ENCODE results near the gene SMIM43. TPM values are rescaled to one million over a fixed set of nuclear protein-coding genes. Genes with fewer than 3 reads are reported as not detected.
A peak's percentile ranks its signal among the peaks of the same experiment; 100 is the strongest.

Gene SMIM43
- polyA plus RNA-seq, 1 experiment = 0.27 TPM

DNA sequence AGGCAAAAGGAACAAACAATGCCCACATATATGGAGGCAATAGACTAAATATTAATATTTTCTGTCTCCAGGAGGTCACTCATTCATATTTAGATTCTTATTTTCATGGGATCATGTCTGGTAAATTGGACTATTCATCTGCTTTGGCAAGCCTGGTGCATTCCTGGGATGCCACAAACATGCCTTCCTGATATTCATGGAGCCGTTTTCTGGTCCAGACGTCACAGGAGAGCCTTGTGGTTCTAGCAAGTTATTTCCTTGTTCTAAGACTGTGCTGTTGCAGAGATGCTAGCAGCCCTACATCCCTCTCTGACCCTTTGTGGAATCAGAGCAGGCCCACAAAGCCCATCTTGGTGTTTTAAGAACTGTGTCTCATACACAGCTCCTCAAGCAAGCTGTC is 20.0 kb upstream of the SMIM43 start:
- CTCF ChIA-PET = interaction anchor here (0.7 kb wide), 1 partner anchor 17 kb away, joined by 4 read pairs; no protein-coding TSS in a partner anchor

DNA sequence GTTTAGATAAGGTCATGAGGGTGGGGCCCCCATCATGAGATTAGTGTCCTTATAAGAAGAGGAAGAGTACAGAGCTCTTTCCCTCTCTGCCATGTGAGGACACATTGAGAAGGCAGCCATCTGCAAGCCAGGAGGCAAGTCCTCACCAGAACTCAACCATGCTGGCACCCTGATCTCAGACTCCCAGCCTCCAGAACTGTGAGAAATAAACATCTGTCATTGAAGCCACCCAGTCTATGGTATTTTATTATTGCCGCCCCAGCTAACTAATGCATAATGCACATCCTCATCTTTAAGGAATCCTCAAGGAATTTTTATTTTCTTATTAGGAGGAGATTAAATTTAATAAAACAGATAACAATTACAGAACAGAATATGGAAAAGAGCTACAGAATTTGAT is 19.4 kb upstream of the SMIM43 start:
- ChIA-PET CTCF (interaction anchor here (0.7 kb wide), 1 partner anchor 16 kb away, joined by 4 read pairs; no protein-coding TSS in a partner anchor), POLR2A (no interaction called here)

More for the DNA sequence above, 20.0 kb upstream of the SMIM43 start:
- DNase-seq (ENCODE audit: low read depth) = peak; percentile 87
- POLR2A ChIA-PET = no interaction called here
- H3K36me3 ChIP-seq (ENCODE audit: control insufficient read depth, insufficient read depth, low read length) = no peaks in the 10 kb centered on the region
- H3K27me3 ChIP-seq (ENCODE audit: control insufficient read depth, insufficient read depth, low read length) = no peaks in the 10 kb centered on the region
- no peak overlapping the region for H3K4me3 ChIP-seq (ENCODE audit: low read depth, low read length)
- TF ChIP-seq, protein P1, sequence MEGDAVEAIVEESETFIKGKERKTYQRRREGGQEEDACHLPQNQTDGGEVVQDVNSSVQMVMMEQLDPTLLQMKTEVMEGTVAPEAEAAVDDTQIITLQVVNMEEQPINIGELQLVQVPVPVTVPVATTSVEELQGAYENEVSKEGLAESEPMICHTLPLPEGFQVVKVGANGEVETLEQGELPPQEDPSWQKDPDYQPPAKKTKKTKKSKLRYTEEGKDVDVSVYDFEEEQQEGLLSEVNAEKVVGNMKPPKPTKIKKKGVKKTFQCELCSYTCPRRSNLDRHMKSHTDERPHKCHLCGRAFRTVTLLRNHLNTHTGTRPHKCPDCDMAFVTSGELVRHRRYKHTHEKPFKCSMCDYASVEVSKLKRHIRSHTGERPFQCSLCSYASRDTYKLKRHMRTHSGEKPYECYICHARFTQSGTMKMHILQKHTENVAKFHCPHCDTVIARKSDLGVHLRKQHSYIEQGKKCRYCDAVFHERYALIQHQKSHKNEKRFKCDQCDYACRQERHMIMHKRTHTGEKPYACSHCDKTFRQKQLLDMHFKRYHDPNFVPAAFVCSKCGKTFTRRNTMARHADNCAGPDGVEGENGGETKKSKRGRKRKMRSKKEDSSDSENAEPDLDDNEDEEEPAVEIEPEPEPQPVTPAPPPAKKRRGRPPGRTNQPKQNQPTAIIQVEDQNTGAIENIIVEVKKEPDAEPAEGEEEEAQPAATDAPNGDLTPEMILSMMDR (IDR thresholded peaks at IDR 0.05; ENCODE audit: insufficient read depth, low read depth, low read length) = no peak

DNA sequence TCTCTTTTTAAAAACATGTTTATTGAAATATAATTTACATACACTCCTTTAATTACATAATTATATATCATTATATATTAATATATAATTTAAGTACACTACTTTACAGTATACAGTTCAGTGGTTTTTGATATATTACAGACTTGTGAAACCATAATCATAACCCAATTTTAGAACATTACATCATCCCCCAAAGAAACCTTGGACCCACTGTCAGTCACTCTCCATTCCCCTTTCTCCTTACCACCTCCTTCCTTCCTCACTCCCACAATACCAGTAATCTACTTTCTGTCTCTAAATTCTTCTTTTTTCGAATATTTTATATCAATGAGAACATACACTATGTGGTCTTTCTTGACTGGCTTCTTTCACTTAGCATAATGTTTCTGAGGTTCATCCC is 18.2 kb upstream of the SMIM43 start:
- no peak overlapping the region for H3K4me3 ChIP-seq (ENCODE audit: low read depth, low read length)
- DNase-seq (ENCODE audit: low read depth) = no peak
- ChIA-PET POLR2A (no interaction called here), CTCF (no interaction called here)
- TF ChIP-seq, protein P1 (IDR thresholded peaks at IDR 0.05; ENCODE audit: insufficient read depth, low read depth, low read length) = no peak
- no peaks in the 10 kb centered on the region for H3K36me3 ChIP-seq (ENCODE audit: control insufficient read depth, insufficient read depth, low read length)
- H3K27me3 ChIP-seq (ENCODE audit: control insufficient read depth, insufficient read depth, low read length) = no peaks in the 10 kb centered on the region

More for the DNA sequence above, 19.4 kb upstream of the SMIM43 start:
- H3K4me3 ChIP-seq (ENCODE audit: low read depth, low read length) = no peak overlapping the region
- no peaks in the 10 kb centered on the region for H3K36me3 ChIP-seq (ENCODE audit: control insufficient read depth, insufficient read depth, low read length)
- TF ChIP-seq, protein P1 (IDR thresholded peaks at IDR 0.05; ENCODE audit: insufficient read depth, low read depth, low read length) = no peak
- no peak for DNase-seq (ENCODE audit: low read depth)
- H3K27me3 ChIP-seq (ENCODE audit: control insufficient read depth, insufficient read depth, low read length) = no peaks in the 10 kb centered on the region

DNA sequence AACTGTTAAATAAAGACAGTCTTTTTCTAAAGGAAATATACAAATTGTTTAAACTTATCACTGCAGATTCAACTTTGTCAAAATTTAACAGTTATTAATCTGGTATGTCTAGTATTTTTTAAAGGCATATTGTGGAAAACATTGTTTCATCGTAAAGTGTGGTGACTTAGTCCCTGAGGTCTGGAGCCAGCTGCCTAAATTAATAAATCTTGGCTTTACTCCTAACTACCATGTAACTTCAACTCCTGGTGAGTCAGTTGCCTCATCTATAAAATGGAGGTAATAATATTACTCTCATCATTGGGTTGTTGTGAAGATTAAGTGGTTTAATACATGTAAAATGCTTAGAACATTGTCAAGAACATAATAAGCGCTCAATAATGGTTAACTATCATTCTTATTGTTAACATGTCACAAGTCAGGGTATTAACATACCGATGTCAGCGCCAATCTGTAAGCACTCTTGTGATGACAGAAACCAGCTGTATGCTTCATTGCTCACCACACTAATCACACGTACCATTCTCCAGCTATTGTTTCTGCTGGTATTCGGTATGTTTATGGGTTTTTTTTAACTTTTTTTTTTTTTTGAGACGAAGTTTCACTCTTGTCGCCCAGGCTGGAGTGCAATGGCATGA is 14.1 kb upstream of the SMIM43 start:
- Histone ChIP-seq H3K27me3 (ENCODE audit: control insufficient read depth, insufficient read depth, low read length) (no peaks in the 10 kb centered on the region), H3K36me3 (ENCODE audit: control insufficient read depth, insufficient read depth, low read length) (no peaks in the 10 kb centered on the region), H3K4me3 (ENCODE audit: low read depth, low read length) (no peak overlapping the region)
- POLR2A ChIA-PET = no interaction called here
- DNase-seq (ENCODE audit: low read depth) = no peak
- CTCF ChIA-PET = interaction anchor here (1.6 kb wide), 1 partner anchor 11 kb away, joined by 4 read pairs; no protein-coding TSS in a partner anchor
- TF ChIP-seq, protein P1 (IDR thresholded peaks at IDR 0.05; ENCODE audit: insufficient read depth, low read depth, low read length) = no peak

DNA sequence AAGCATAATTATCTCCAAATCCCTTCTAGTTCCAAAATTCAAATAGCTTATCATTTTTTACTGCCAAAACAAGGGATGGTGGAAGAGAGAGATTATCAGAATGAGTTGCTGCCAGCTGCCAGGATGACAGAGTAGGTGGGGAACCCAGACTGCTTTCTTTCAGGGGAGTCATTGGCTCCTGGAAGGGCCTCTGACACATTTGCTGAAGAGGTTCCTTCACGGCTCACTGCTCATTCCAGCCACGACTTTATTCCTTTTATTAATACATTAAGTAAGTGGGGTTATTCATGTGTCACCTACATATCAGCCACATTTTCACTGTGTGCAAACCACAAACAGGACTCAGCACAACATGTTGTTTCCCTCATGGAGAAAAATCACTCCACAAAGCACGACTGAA is 12.7 kb upstream of the SMIM43 start:
- ChIA-PET POLR2A (no interaction called here), CTCF (interaction anchor here (1.6 kb wide), 1 partner anchor 10 kb away, joined by 4 read pairs; no protein-coding TSS in a partner anchor)
- DNase-seq (ENCODE audit: low read depth) = no peak
- no peak overlapping the region for H3K4me3 ChIP-seq (ENCODE audit: low read depth, low read length)
- no peaks in the 10 kb centered on the region for H3K36me3 ChIP-seq (ENCODE audit: control insufficient read depth, insufficient read depth, low read length)
- TF ChIP-seq, protein P1 (IDR thresholded peaks at IDR 0.05; ENCODE audit: insufficient read depth, low read depth, low read length) = no peak
- H3K27me3 ChIP-seq (ENCODE audit: control insufficient read depth, insufficient read depth, low read length) = no peaks in the 10 kb centered on the region

All from BJ (cell line).